ENCODE results near the gene DUOX1. TPM values are rescaled to one million over a fixed set of nuclear protein-coding genes. Genes with fewer than 3 reads are reported as not detected.

Gene DUOX1
- total RNA-seq, 1 experiment from 2014 or later: not detected

DNA sequence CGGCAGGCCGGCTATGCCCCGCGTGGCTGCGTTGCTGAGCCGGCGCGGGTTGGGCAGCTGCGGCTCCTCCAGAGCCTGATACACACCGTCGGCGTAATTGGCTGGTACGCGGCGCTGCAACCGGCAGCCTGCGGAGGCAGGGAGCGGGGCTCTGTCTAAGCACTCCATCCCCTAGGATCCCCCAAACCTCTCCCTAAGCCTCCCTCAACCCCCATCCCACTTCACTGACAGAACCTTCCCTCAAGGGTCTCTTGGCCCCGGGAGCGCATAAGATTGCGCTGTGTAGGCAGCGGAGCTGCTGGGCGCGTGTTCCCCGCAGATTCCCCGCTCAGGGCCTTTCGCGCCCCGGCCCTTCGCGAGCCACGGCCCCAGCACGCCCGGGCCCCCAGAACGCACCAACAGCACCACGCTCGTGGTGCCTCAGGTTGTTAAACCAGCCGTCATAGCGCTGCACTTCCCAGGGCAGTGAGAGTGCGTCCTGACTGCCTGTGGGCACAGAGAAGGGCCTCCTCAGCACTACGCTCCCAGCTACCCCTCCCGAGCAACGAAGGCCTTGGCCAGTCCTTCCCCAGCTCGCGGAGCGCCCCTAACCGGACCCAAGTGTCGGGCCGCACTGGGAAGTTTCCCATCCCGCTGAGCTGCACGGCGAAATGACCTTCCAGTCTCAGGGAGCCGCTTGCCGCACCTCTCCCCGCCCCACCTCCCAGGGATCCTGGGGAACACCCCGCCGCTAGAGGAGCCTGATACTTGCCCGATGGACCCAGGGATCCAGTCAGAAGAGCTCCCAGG, 17.0 kb upstream of the DUOX1 start:
- no peak for DNase-seq (ENCODE audit: low read depth in 1 of 2, low spot score in 2 of 2)
- Histone ChIP-seq H3K27ac (no peak overlapping the region), H3K27me3 (replicated peaks) (peaks cover 52% of the 10 kb centered on the region), H3K4me1 (replicated peaks) (no peaks in the 10 kb centered on the region), H3K36me3 (no peaks in the 10 kb centered on the region), H3K4me3 (no peak overlapping the region), H3K9me3 (replicated peaks) (no peaks in the 10 kb centered on the region)

DNA sequence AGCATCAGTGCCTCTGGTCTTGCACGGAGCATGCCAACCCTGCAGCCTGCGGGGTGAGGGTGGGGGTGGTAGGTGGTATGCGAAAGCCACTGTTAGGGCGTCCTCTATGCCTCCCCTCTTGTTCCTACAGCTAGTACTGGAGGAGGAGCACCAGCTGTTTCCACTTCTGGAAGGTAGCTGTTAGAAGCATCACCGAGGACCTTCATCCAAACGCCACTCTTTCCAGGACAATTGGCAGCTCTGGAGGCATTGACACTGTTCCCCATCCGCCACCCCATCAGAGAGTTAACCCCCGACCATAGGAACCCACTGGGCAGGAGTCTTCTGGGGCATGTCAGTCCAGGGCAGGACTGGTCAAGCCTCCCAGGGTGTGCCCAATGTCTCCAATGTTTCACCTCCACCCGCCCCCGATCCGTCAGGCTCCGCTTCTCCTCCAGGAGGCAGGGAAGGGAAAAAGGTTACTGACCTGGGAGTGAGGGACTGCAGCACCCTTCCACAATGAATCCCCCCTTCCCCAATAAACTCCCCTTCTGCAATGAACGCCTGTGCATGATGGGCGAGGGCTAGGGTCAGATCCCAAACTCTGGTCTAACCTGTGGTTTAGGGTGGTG, 16.3 kb upstream of the DUOX1 start:
- H3K27ac ChIP-seq: no peak overlapping the region
- no peaks in the 10 kb centered on the region for H3K36me3 ChIP-seq
- no peaks in the 10 kb centered on the region for H3K9me3 ChIP-seq (replicated peaks)
- H3K4me3 ChIP-seq: no peak overlapping the region
- H3K27me3 ChIP-seq (replicated peaks): peaks cover 52% of the 10 kb centered on the region
- DNase-seq (ENCODE audit: low read depth in 1 of 2, low spot score in 2 of 2): no peak
- no peaks in the 10 kb centered on the region for H3K4me1 ChIP-seq (replicated peaks)

DNA sequence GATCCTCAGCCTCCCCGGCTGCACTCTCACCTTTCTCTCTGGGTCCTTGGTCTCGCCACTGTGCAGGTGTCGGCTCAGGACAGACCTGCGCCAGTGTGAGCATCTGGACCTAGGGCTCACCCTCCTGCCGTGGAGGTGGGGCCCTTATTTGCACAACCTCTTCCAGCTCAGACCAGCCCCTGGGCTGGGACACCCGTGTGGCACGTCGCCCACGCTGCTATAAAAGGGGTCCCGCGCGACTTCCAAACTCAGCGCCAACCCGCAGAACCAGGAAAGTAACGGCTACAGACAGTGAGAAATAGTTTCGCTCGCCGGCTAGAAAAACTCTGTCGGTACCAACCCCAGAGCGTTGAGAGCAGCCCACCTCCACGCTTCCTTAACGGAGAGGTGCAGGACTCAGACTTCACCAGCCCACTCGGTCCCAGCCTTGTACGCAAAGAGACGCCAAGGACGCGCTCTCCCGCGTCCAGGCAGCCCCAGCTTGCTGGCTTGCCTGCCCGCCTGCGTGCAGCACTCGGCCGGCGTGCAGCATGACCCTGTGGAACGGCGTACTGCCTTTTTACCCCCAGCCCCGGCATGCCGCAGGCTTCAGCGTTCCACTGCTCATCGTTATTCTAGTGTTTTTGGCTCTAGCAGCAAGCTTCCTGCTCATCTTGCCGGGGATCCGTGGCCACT, 15.6 kb upstream of the DUOX1 start, which contains the start of the genes DUOX2 and DUOXA2:
DUOX2 (minus strand) TSS at position 97 of the 675 bp plus-strand sequence. CDS start 761 bp downstream, outside the sequence.
DUOXA2 (plus strand) TSS at position 251 of the 675 bp plus-strand sequence; CDS start at position 531, 280 bp downstream.
- no peak for DNase-seq (ENCODE audit: low read depth in 1 of 2, low spot score in 2 of 2)
- no peaks in the 10 kb centered on the region for H3K9me3 ChIP-seq (replicated peaks)
- peaks cover 52% of the 10 kb centered on the region for H3K27me3 ChIP-seq (replicated peaks)
- no peaks in the 10 kb centered on the region for H3K4me1 ChIP-seq (replicated peaks)
- H3K4me3 ChIP-seq: no peak within 1 kb of the TSS
- H3K27ac ChIP-seq: no peak within 1 kb of the TSS
- H3K36me3 ChIP-seq: no peaks in the 10 kb centered on the region

DNA sequence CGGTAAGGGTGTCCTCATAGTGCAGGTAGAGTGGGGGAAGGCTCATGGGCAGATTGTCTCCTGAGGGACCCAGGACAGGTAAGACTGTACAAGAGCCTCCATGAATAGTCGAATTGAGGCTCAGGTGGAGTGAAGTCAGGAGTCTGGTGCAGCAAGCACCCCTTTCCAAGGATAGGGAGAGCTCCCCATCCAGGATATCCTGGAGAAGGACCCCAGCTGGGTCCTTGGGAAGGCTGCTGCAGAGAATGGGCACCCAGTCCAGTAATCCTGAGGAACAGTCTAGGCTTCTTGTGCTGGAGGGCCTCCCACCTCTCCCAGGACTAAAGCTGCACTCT, 15.1 kb upstream of the DUOX1 start:
- Histone ChIP-seq H3K9me3 (replicated peaks) (no peaks in the 10 kb centered on the region), H3K4me3 (no peak overlapping the region), H3K36me3 (no peaks in the 10 kb centered on the region), H3K27me3 (replicated peaks) (peaks cover 52% of the 10 kb centered on the region), H3K27ac (no peak overlapping the region), H3K4me1 (replicated peaks) (no peaks in the 10 kb centered on the region)
- DNase-seq (ENCODE audit: low read depth in 1 of 2, low spot score in 2 of 2): no peak

DNA sequence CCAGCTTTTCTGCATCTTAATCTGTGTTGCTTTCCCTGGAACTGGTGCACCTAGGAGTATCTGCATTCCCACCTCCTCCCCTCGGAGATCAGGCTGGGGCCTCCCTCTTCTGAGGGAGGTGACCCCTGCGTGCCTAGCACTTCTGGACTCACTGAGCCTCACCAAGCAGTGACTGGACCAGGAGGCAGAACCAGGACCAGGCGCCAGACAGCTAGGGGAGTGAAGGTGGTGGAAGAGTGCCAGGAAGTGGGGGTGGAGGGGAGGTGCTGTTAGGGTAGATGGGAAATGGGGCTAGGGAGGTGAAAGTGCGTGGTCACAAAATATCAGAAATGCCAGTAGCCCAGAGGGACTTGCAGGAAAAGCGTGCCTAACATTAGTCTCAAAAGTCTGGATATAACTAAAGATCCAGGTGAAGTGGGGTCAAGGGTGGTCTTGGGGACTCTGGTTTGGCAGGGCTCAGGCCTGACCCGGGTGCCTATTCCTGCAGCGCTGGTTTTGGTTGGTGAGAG, 14.4 kb upstream of the DUOX1 start:
- Histone ChIP-seq H3K4me1 (replicated peaks) (no peaks in the 10 kb centered on the region), H3K9me3 (replicated peaks) (no peaks in the 10 kb centered on the region), H3K27ac (no peak overlapping the region), H3K36me3 (no peaks in the 10 kb centered on the region), H3K4me3 (no peak overlapping the region), H3K27me3 (replicated peaks) (peaks cover 52% of the 10 kb centered on the region)
- DNase-seq (ENCODE audit: low read depth in 1 of 2, low spot score in 2 of 2): no peak

DNA sequence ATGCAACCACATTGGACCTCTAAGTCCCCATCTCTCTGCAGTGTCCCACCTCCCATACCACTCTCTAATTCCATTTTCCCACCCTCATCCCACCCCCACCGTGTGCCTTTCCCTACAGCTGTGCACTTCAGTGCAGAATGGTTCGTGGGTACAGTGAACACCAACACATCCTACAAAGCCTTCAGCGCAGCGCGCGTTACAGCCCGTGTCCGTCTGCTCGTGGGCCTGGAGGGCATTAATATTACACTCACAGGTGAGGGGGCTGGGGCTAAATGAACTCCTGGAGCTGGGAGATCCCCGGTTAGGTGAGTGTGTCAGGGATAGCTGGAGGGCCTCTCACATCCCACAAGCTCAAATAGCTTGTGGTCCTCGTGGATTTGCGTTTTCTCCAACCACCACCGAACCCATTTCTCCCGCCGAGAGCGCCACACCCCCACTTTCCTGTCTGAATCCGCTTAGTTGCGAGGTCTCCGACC, 13.8 kb upstream of the DUOX1 start:
- DNase-seq (ENCODE audit: low read depth in 1 of 2, low spot score in 2 of 2): no peak
- Histone ChIP-seq H3K36me3 (no peaks in the 10 kb centered on the region), H3K9me3 (replicated peaks) (no peaks in the 10 kb centered on the region), H3K4me1 (replicated peaks) (no peaks in the 10 kb centered on the region), H3K4me3 (no peak overlapping the region), H3K27ac (no peak overlapping the region), H3K27me3 (replicated peaks) (peaks cover 52% of the 10 kb centered on the region)

DNA sequence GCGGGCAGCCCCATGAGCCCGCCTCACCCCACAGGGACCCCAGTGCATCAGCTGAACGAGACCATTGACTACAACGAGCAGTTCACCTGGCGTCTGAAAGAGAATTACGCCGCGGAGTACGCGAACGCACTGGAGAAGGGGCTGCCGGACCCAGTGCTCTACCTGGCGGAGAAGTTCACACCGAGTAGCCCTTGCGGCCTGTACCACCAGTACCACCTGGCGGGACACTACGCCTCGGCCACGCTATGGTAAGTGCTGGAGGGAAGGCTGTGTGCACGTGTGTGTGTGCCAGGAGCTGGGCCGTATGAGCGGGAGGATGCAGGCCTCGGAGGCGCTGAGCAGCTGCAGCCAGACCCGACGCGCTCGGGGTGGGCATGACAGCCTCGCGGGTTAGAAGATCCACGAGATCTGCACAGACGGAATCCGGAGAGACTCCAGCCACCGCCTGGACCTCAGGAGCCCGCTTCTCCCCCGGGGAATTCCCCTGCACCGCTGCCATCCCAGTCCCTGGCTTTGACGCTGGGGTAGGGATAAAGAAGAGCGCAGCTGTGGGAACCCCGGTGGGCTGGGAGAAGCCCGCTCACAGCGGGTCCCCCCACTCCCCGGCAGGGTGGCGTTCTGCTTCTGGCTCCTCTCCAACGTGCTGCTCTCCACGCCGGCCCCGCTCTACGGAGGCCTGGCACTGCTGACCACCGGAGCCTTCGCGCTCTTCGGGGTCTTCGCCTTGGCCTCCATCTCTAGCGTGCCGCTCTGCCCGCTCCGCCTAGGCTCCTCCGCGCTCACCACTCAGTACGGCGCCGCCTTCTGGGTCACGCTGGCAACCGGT, 13.1 kb upstream of the DUOX1 start:
- no peak for DNase-seq (ENCODE audit: low read depth in 1 of 2, low spot score in 2 of 2)
- no peaks in the 10 kb centered on the region for H3K36me3 ChIP-seq
- H3K27me3 ChIP-seq (replicated peaks): peaks cover 51% of the 10 kb centered on the region
- H3K27ac ChIP-seq: no peak overlapping the region
- no peaks in the 10 kb centered on the region for H3K9me3 ChIP-seq (replicated peaks)
- no peak overlapping the region for H3K4me3 ChIP-seq
- peaks cover 2% of the 10 kb centered on the region; the same call in 1 of the 2 replicates for H3K4me1 ChIP-seq (replicated peaks)

DNA sequence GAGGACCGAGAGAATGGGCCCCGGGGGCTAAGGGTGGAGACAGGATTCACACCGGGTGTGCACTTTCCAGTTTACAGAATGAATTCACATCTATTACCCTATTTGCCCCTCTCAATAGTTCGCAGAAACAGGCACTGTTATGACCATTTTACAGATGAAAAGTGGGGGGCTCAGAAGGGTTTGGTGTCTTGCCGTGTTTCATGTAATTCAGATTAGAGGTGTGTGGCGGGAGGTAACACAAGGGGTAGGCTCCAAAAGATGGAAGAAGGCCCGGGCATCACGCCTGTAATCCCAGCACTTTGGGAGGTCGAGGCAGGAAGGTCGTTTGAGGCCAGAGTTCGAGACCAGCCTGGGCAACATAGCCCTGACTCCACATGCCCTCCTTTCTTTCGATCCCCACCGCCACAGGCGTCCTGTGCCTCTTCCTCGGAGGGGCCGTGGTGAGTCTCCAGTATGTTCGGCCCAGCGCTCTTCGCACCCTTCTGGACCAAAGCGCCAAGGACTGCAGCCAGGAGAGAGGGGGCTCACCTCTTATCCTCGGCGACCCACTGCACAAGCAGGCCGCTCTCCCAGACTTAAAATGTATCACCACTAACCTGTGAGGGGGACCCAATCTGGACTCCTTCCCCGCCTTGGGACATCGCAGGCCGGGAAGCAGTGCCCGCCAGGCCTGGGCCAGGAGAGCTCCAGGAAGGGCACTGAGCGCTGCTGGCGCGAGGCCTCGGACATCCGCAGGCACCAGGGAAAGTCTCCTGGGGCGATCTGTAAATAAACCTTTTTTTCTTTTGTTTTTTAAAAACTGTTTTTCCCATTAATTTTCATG, 12.3 kb upstream of the DUOX1 start:
- H3K27me3 ChIP-seq (replicated peaks): peaks cover 42% of the 10 kb centered on the region
- H3K4me1 ChIP-seq (replicated peaks): peaks cover 5% of the 10 kb centered on the region; the same call in 1 of the 2 replicates
- no peak overlapping the region for H3K4me3 ChIP-seq
- H3K27ac ChIP-seq: no peak overlapping the region
- H3K9me3 ChIP-seq (replicated peaks): no peaks in the 10 kb centered on the region
- H3K36me3 ChIP-seq: no peaks in the 10 kb centered on the region
- no peak for DNase-seq (ENCODE audit: low read depth in 1 of 2, low spot score in 2 of 2)

DNA sequence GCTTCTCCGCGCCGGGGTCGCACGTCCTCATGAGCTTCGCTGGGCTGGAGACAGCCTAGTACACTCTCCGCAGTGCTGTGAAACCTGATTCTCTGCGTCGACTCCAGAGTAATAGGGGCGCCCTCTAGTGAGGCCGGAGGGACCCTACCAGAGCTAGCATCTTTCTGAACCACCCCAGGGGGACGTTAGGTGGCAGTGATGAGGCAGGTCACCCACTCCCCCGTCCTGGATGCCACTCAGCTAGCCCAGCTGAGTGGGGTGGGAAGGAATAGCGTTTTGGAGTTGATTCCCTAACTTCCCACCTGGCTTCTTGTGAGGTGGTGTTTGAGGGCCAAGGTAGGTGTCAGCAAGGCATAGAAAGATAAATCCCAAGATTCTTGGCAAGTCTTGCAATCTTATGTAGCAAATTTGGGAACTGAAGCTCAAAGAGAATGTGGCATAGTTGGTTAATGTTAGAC, 11.6 kb upstream of the DUOX1 start:
- Histone ChIP-seq H3K27me3 (replicated peaks) (peaks cover 36% of the 10 kb centered on the region), H3K4me3 (no peak overlapping the region), H3K4me1 (replicated peaks) (peaks cover 5% of the 10 kb centered on the region; the same call in 1 of the 2 replicates), H3K9me3 (replicated peaks) (no peaks in the 10 kb centered on the region), H3K27ac (no peak overlapping the region), H3K36me3 (no peaks in the 10 kb centered on the region)
- DNase-seq (ENCODE audit: low read depth in 1 of 2, low spot score in 2 of 2): peak; percentile 63 to 82

DNA sequence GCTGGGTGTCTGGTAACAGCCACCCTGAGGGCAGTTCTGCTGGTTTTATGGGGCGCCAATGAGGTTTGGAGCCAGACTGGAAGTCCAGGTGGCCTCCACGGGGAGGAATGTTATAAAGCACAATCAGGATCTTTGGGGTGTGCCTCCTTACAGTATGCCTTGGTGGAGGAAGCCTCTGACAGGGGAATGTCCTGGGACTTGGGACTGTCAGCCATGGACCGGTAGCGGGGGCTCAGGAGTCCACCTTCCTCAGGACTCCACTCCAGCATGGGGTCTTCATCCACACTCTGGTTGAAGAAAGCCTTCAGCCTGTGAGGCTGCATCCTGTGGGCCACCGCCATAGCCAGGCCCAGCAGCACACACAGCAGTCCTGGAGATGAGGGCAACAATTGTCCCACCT, 10.8 kb upstream of the DUOX1 start:
- Histone ChIP-seq H3K36me3 (no peaks in the 10 kb centered on the region), H3K9me3 (replicated peaks) (no peaks in the 10 kb centered on the region), H3K27ac (no peak overlapping the region), H3K27me3 (replicated peaks) (peaks cover 28% of the 10 kb centered on the region), H3K4me3 (no peak overlapping the region), H3K4me1 (replicated peaks) (peaks cover 5% of the 10 kb centered on the region; the same call in 1 of the 2 replicates)
- no peak for DNase-seq (ENCODE audit: low read depth in 1 of 2, low spot score in 2 of 2)

DNA sequence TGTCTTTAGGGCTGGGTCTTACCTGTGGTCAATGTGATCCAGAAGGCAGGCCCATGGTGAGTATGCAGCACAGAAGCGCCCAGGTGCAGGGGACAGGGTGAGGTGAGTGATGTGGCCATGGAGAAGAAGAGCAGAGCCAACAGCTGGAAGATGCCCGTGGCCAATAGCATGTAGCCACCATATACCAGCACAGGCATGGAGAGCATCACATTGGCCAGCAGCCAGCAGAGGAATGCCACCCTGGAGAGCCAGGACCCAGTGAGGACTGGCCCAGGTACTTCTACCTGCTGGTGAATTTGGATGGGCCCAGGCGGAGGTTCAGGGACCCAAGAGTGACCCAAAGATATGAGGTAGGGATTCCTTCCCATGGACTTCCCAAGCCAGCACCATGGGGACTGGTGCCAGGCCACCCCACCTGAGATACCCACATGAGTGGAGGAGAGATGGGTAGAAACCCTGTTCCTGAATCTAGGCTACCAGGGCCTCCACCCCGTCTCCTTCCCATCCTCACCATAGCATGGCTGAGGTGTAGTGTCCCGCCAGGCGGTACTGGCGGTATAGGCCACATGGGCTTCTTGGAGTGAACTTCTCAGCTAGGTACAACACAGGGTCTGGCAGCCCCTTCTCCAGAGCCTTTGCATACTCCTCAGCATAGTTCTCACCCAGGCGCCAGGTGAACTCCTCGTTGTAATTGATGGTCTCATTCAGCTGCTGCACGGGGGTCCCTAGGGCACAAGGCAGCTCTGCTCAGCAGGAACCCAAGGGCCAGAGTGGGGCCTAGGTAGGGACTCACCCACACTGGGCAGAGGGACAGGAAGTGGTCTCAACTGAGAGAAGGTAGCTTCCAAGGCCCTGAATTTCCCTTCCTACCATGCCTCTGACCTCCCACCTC, 9.5 kb upstream of the DUOX1 start:
- no peaks in the 10 kb centered on the region for H3K9me3 ChIP-seq (replicated peaks)
- H3K4me3 ChIP-seq: no peak overlapping the region
- peaks cover 16% of the 10 kb centered on the region for H3K27me3 ChIP-seq (replicated peaks)

DNA sequence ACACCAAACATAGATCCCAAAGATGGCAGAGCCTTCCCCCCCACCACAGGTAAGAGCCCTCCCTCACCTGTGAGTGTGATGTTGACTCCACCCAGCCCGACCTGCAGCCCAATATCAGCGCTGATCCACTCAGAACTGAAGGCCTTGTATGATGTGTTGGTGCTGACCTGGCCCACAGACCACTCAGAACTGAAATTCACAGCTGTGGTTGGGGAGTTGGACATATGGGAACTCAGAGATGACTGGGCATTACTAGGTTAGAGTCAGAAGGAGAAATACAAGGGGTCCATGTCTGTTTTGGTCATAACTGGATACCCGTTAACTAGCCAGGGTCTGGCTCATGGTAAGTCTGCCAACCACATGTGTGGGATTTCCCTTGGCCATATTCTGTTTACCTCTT, 8.8 kb upstream of the DUOX1 start:
- Histone ChIP-seq H3K27ac (no peak overlapping the region), H3K4me1 (replicated peaks) (peaks cover 5% of the 10 kb centered on the region; the same call in 1 of the 2 replicates), H3K36me3 (no peaks in the 10 kb centered on the region)

More for the DNA sequence above, 9.5 kb upstream of the DUOX1 start:
- DNase-seq (ENCODE audit: low read depth in 1 of 2, low spot score in 2 of 2): no peak
- Histone ChIP-seq H3K36me3 (no peaks in the 10 kb centered on the region), H3K27ac (no peak overlapping the region), H3K4me1 (replicated peaks) (peaks cover 5% of the 10 kb centered on the region; the same call in 1 of the 2 replicates)

More for the DNA sequence above, 8.8 kb upstream of the DUOX1 start:
- Histone ChIP-seq H3K27me3 (replicated peaks) (peaks cover 16% of the 10 kb centered on the region), H3K9me3 (replicated peaks) (no peaks in the 10 kb centered on the region), H3K4me3 (no peak overlapping the region)
- no peak for DNase-seq (ENCODE audit: low read depth in 1 of 2, low spot score in 2 of 2)

All from SJSA1 (cell line).